ENCODE measurements around the gene KLHL15. TPM values are rescaled to one million over a fixed set of nuclear protein-coding genes. Genes with fewer than 3 reads are reported as not detected.

The KLHL15 gene
- polyA plus RNA-seq, 1 of the 3 experiments (the other 2 are of a cell fraction) = 2.4 TPM

DNA sequence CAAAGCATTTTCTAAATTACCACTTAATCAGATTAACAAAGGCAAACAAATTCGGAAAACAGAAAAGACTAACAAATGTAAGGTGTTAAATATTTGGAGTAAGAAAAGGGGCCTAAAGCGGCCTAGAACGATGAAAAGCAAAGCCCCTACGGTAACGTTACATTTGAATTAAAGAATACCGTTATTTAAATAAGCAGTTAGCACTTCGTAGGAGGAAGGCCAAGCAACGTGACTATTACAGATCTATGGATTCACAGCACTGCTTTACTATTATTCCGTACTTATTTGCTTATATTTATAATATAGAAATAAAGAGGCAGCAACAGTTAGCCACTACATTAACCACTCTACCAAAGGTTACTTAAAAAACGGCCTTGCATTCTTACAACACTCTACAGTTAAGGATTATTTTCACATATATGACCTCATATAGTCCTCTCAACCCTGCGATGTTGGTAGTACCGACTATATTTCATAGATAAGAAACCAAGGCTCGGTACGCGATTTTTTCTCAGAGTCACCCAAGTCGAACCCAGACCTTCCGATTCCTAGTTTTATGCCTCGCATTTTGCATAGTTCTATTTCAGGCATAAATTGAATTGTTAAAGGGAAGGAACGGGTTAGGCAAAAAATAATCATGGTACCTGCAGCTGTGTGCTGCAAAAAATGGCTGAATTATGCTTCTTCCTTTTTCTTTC lies 2.9 kb downstream of the KLHL15 start:
- POLR2A ChIA-PET = interaction anchor here (1.4 kb wide), 1 partner anchor 11 kb away, joined by 3 read pairs; no protein-coding TSS in a partner anchor
- Histone ChIP-seq H3K9me3 (no peaks in the 10 kb centered on the region), H3K36me3 (replicated peaks in 1 of 2; ENCODE audit: control insufficient read depth in 1 of 2, insufficient read depth in 2 of 2, low read length in 1 of 2) (no peaks in the 10 kb centered on the region), H3K4me2 (peak overlapping the region; percentile 70), H3K9me2 (no peaks in the 10 kb centered on the region), H4K20me1 (ENCODE audit: insufficient read depth) (no peaks in the 10 kb centered on the region), H3K79me2 (ENCODE audit: insufficient read depth) (peaks cover 58% of the 10 kb centered on the region), H3K27me3 (ENCODE audit: insufficient read depth) (no peaks in the 10 kb centered on the region; the same call in 1 of the 2 replicates), H3K27ac (ENCODE audit: low read depth in 2 of 2, low read length in 1 of 2) (peak overlapping the region; percentile 53 to 84), H3K9ac (peak overlapping the region; percentile 88), H2AFZ (ENCODE audit: low read depth) (no peak overlapping the region; the same call in 1 of the 2 replicates), H3F3A (replicated peaks; ENCODE audit: insufficient read depth) (peaks cover 10% of the 10 kb centered on the region), H3K4me1 (ENCODE audit: control insufficient read depth in 1 of 2, insufficient read depth in 2 of 2, low read depth in 1 of 2, low read length in 1 of 2) (no peaks in the 10 kb centered on the region; a peak in 1 of 4 replicates), H3K4me3 (ENCODE audit: low read depth in 2 of 2, low read length in 1 of 2) (peak overlapping the region; percentile 63 to 76)
- WGBS (ENCODE audit: low lambda C conversion rate) = 12% methylated on average over 19 of the region's 19 CpGs
- TF ChIP-seq NFIC (IDR thresholded peaks at IDR 0.05; ENCODE audit: borderline replicate concordance) = no peak
- TF ChIP-seq, protein P1, sequence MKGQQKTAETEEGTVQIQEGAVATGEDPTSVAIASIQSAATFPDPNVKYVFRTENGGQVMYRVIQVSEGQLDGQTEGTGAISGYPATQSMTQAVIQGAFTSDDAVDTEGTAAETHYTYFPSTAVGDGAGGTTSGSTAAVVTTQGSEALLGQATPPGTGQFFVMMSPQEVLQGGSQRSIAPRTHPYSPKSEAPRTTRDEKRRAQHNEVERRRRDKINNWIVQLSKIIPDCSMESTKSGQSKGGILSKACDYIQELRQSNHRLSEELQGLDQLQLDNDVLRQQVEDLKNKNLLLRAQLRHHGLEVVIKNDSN (IDR thresholded peaks at IDR 0.05; ENCODE audit: borderline replicate concordance, low read depth) = no peak
- no peak for TF ChIP-seq JUND (IDR thresholded peaks at IDR 0.05)
- TF ChIP-seq CHD2 (IDR thresholded peaks at IDR 0.05; ENCODE audit: low read length, partially characterized antibody) = no peak
- TF ChIP-seq, protein P2, sequence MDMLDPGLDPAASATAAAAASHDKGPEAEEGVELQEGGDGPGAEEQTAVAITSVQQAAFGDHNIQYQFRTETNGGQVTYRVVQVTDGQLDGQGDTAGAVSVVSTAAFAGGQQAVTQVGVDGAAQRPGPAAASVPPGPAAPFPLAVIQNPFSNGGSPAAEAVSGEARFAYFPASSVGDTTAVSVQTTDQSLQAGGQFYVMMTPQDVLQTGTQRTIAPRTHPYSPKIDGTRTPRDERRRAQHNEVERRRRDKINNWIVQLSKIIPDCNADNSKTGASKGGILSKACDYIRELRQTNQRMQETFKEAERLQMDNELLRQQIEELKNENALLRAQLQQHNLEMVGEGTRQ (IDR thresholded peaks at IDR 0.05; ENCODE audit: borderline replicate concordance, low read depth, low read length) = no peak
- no peak for TF ChIP-seq GABPA (IDR thresholded peaks at IDR 0.05; ENCODE audit: low read depth)
- no peak for TF ChIP-seq YY1 (IDR thresholded peaks at IDR 0.05; ENCODE audit: low read depth)
- TF ChIP-seq TCF12 (IDR thresholded peaks at IDR 0.05) = no peak
- no peak for TF ChIP-seq FOXM1 (IDR thresholded peaks at IDR 0.05; ENCODE audit: low read depth)
- TF ChIP-seq, protein P3, sequence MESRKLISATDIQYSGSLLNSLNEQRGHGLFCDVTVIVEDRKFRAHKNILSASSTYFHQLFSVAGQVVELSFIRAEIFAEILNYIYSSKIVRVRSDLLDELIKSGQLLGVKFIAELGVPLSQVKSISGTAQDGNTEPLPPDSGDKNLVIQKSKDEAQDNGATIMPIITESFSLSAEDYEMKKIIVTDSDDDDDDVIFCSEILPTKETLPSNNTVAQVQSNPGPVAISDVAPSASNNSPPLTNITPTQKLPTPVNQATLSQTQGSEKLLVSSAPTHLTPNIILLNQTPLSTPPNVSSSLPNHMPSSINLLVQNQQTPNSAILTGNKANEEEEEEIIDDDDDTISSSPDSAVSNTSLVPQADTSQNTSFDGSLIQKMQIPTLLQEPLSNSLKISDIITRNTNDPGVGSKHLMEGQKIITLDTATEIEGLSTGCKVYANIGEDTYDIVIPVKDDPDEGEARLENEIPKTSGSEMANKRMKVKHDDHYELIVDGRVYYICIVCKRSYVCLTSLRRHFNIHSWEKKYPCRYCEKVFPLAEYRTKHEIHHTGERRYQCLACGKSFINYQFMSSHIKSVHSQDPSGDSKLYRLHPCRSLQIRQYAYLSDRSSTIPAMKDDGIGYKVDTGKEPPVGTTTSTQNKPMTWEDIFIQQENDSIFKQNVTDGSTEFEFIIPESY (IDR thresholded peaks at IDR 0.05; ENCODE audit: borderline replicate concordance, low read depth) = no peak
- no peak for TF ChIP-seq SIN3A (IDR thresholded peaks at IDR 0.05; ENCODE audit: borderline replicate concordance, low read depth, low read length)
- TF ChIP-seq SMC3 (IDR thresholded peaks at IDR 0.05; ENCODE audit: low read depth, low read length) = no peak
- no peak for TF ChIP-seq NRF1 (IDR thresholded peaks at IDR 0.05; ENCODE audit: low read depth, low read length)
- no peak for TF ChIP-seq GATA2 (CRISPR knock-in tag; IDR thresholded peaks at IDR 0.05)
- no peak for TF ChIP-seq RXRA (IDR thresholded peaks at IDR 0.05; ENCODE audit: borderline replicate concordance, low read depth)
- no peak for TF ChIP-seq RAD21 (IDR thresholded peaks at IDR 0.05; ENCODE audit: low read length)
- no peak for TF ChIP-seq EZH2phosphoT487 (IDR thresholded peaks at IDR 0.05; ENCODE audit: borderline replicate concordance, low read depth)
- TF ChIP-seq MEF2A (IDR thresholded peaks at IDR 0.05; ENCODE audit: borderline replicate concordance, low read depth) = no peak
- CTCF ChIA-PET = interaction anchor here (0.8 to 3.7 kb wide), 4 partner anchors 11 to 37 kb away, joined by 3 to 18 read pairs (median 4); partner anchors contain the start of gene EIF2S3
- DNase-seq = no peak
